HEK293 (cell line): ENCODE results near the gene GALNT2.

Experiments
- PRDM2 ChIP-seq: fragments of 450-650 bp; formaldehyde crosslinking; IDR thresholded peaks from 2 replicates; pipeline ENCODE4 v1.5.1; 2016; ENCODE audit warnings: missing biosample characterization, missing genetic modification characterization, borderline replicate concordance
- SCRT2 ChIP-seq: fragments of 450-650 bp; formaldehyde crosslinking; IDR thresholded peaks from 2 replicates; pipeline ENCODE4 v1.5.1; 2016; ENCODE audit warnings: missing biosample characterization, missing genetic modification characterization
- ZBTB11 ChIP-seq: fragments of 450-650 bp; formaldehyde crosslinking; conservative IDR thresholded peaks from 2 replicates; pipeline ENCODE4 v1.5.1; 2016; ENCODE audit warnings: low read depth, missing biosample characterization, missing genetic modification characterization
- ZBTB17 ChIP-seq: fragments of 450-650 bp; formaldehyde crosslinking; IDR thresholded peaks from 2 replicates; pipeline ENCODE4 v1.5.1; 2016; ENCODE audit warnings: missing biosample characterization, missing genetic modification characterization
- ZBTB6 ChIP-seq: fragments of 450-650 bp; formaldehyde crosslinking; IDR thresholded peaks from 2 replicates; pipeline ENCODE4 v1.5.1; 2017; ENCODE audit warnings: missing biosample characterization, missing genetic modification characterization
- ZFP41 ChIP-seq: fragments of 450-650 bp; formaldehyde crosslinking; IDR thresholded peaks from 2 replicates; pipeline ENCODE4 v1.5.1; 2016; ENCODE audit warnings: missing biosample characterization, missing genetic modification characterization, borderline replicate concordance
- ZFP69B ChIP-seq: fragments of 450-650 bp; formaldehyde crosslinking; IDR thresholded peaks from 2 replicates; pipeline ENCODE4 v1.5.1; 2016; ENCODE audit warnings: missing biosample characterization, missing genetic modification characterization
- ZNF133 ChIP-seq: fragments of 450-650 bp; formaldehyde crosslinking; IDR thresholded peaks from 2 replicates; pipeline ENCODE4 v1.5.1; 2016; ENCODE audit warnings: missing biosample characterization, missing genetic modification characterization
- ZNF148 ChIP-seq: fragments of 450-650 bp; formaldehyde crosslinking; IDR thresholded peaks from 2 replicates; pipeline ENCODE4 v1.5.0; 2017; ENCODE audit warnings: missing biosample characterization, missing genetic modification characterization, borderline replicate concordance
- ZNF155 ChIP-seq: fragments of 450-650 bp; formaldehyde crosslinking; IDR thresholded peaks from 2 replicates; pipeline ENCODE4 v1.5.1; 2016; ENCODE audit warnings: missing biosample characterization, missing genetic modification characterization
- ZNF174 ChIP-seq: fragments of 450-650 bp; formaldehyde crosslinking; IDR thresholded peaks from 2 replicates; pipeline ENCODE4 v1.5.0; 2017; ENCODE audit warnings: missing biosample characterization, mild to moderate bottlenecking, missing genetic modification characterization
- ZNF202 ChIP-seq: fragments of 450-650 bp; formaldehyde crosslinking; IDR thresholded peaks from 2 replicates; pipeline ENCODE4 v1.5.1; 2016; ENCODE audit warnings: missing biosample characterization, missing genetic modification characterization, borderline replicate concordance
- ZNF214 ChIP-seq: fragments of 450-650 bp; formaldehyde crosslinking; IDR thresholded peaks from 2 replicates; pipeline ENCODE4 v1.5.1; 2017; ENCODE audit warnings: missing biosample characterization, mild to moderate bottlenecking, missing genetic modification characterization, borderline replicate concordance
- ZNF266 ChIP-seq: fragments of 450-650 bp; formaldehyde crosslinking; IDR thresholded peaks from 2 replicates; pipeline ENCODE4 v1.5.1; 2016; ENCODE audit warnings: missing biosample characterization, missing genetic modification characterization, low read depth
- ZNF311 ChIP-seq: fragments of 450-650 bp; formaldehyde crosslinking; IDR thresholded peaks from 2 replicates; pipeline ENCODE4 v1.5.1; 2017; ENCODE audit warnings: missing biosample characterization, missing genetic modification characterization, borderline replicate concordance
- ZNF324 ChIP-seq: fragments of 450-650 bp; formaldehyde crosslinking; IDR thresholded peaks from 2 replicates; pipeline ENCODE4 v1.5.1; 2016; ENCODE audit warnings: missing biosample characterization, missing genetic modification characterization
- ZNF341 ChIP-seq: fragments of 450-650 bp; formaldehyde crosslinking; IDR thresholded peaks from 2 replicates; pipeline ENCODE4; 2016; ENCODE audit warnings: low read depth, missing biosample characterization, missing genetic modification characterization
- ZNF350 ChIP-seq: fragments of 450-650 bp; formaldehyde crosslinking; IDR thresholded peaks from 2 replicates; pipeline ENCODE4 v1.5.0; 2017; ENCODE audit warnings: missing biosample characterization, mild to moderate bottlenecking, missing genetic modification characterization
- ZNF362 ChIP-seq: fragments of 450-650 bp; formaldehyde crosslinking; IDR thresholded peaks from 2 replicates; pipeline ENCODE4 v1.5.1; 2016; ENCODE audit warnings: missing biosample characterization, missing genetic modification characterization
- ZNF366 ChIP-seq: fragments of 450-650 bp; formaldehyde crosslinking; conservative IDR thresholded peaks from 2 replicates; pipeline ENCODE4 v1.5.1; 2016; ENCODE audit warnings: missing biosample characterization, missing genetic modification characterization
- ZNF510 ChIP-seq: fragments of 450-650 bp; formaldehyde crosslinking; IDR thresholded peaks from 2 replicates; pipeline ENCODE4 v1.5.1; 2018; ENCODE audit warnings: mild to moderate bottlenecking, missing genetic modification characterization, missing biosample characterization; ENCODE audit not compliant: insufficient replicate concordance
- ZNF701 ChIP-seq: fragments of 450-650 bp; formaldehyde crosslinking; IDR thresholded peaks from 2 replicates; pipeline ENCODE4 v1.5.1; 2016; ENCODE audit warnings: missing biosample characterization, missing genetic modification characterization
- ZSCAN4 ChIP-seq: fragments of 450-650 bp; formaldehyde crosslinking; IDR thresholded peaks from 2 replicates; pipeline ENCODE4 v1.5.1; 2017; ENCODE audit warnings: missing biosample characterization, missing genetic modification characterization

Gene GALNT2

GRCh38 chr1:230066466-230067404 lies at the start of gene GALNT2 (continued):
- TF ChIP-seq ZBTB11 (tag by site-specific recombination), result no peak
- no peak for TF ChIP-seq ZNF266 (tag by site-specific recombination)
- TF ChIP-seq ZNF202, result no peak
- no peak for TF ChIP-seq ZNF362 (tag by site-specific recombination)
- no peak for TF ChIP-seq ZBTB6 (tag by site-specific recombination)
- TF ChIP-seq ZNF366 (tag by site-specific recombination), result no peak
- TF ChIP-seq SCRT2 (tag by site-specific recombination), result peak; percentile 86
- TF ChIP-seq ZFP69B (tag by site-specific recombination), result no peak
- no peak for TF ChIP-seq ZSCAN4 (tag by site-specific recombination)
- no peak for TF ChIP-seq ZFP41 (tag by site-specific recombination)
- no peak for TF ChIP-seq PRDM2
- TF ChIP-seq ZNF155 (tag by site-specific recombination), result no peak
- TF ChIP-seq ZNF341 (tag by site-specific recombination), result peak; percentile 9; the same call in 1 of the 2 replicates
- TF ChIP-seq ZNF324 (tag by site-specific recombination), result 0 out of 2 replicates have a peak, but pooled peaks have one; percentile 56
- no peak for TF ChIP-seq ZNF510 (tag by site-specific recombination)
- no peak for TF ChIP-seq ZNF133
- peak; percentile 74 for TF ChIP-seq ZBTB17 (tag by site-specific recombination)
- TF ChIP-seq ZNF214, result no peak
- no peak for TF ChIP-seq ZNF311 (tag by site-specific recombination)
- no peak for TF ChIP-seq ZNF148
- no peak for TF ChIP-seq ZNF350 (tag by site-specific recombination)
- TF ChIP-seq ZNF174, result no peak
- TF ChIP-seq ZNF701 (tag by site-specific recombination), result no peak
